H9 (cell line): ENCODE results near the gene DNASE1L2. TPM values are rescaled to one million over a fixed set of nuclear protein-coding genes. Genes with fewer than 3 reads are reported as not detected.
A peak's percentile ranks its signal among the peaks of the same experiment; 100 is the strongest.

ENCODE experiments used
- DNase-seq: peaks from one replicate; pipeline ENCODE4 v3.0.0-alpha.2; 2017
- H2AFZ ChIP-seq: one replicate; pipeline ENCODE4 v1.6.1; 2013; ENCODE audit warnings: mild to moderate bottlenecking, low read length, control low read depth, moderate library complexity
- H2AK5ac ChIP-seq: 2 replicates; pipeline ENCODE4 v1.6.1; 2013; ENCODE audit warnings: low read length, control low read depth, mixed read lengths; ENCODE audit not compliant: insufficient read length
- H2BK120ac ChIP-seq: one replicate; pipeline ENCODE4 v1.6.1; 2013; ENCODE audit warnings: low read depth, mild to moderate bottlenecking, low read length, control low read depth, inconsistent platforms; ENCODE audit not compliant: poor library complexity, severe bottlenecking
- H2BK12ac ChIP-seq: 2 replicates; pipeline ENCODE4 v1.6.1; 2013; ENCODE audit warnings: low read length, control low read depth, mixed read lengths, low read depth; ENCODE audit not compliant: insufficient read length
- H2BK15ac ChIP-seq: 2 replicates; pipeline ENCODE4 v1.6.1; 2013; ENCODE audit warnings: low read depth, low read length, control low read depth
- H2BK20ac ChIP-seq: one replicate; pipeline ENCODE4 v1.6.1; 2013; ENCODE audit warnings: low read depth, mild to moderate bottlenecking, low read length, control low read depth, inconsistent platforms; ENCODE audit not compliant: poor library complexity, severe bottlenecking
- H2BK5ac ChIP-seq: 2 replicates; pipeline ENCODE4 v1.6.1; 2013; ENCODE audit warnings: low read length, control low read depth, mixed read lengths; ENCODE audit not compliant: insufficient read length
- H3K14ac ChIP-seq: 2 replicates; pipeline ENCODE4 v1.6.1; 2013; ENCODE audit warnings: low read length, control low read depth; ENCODE audit not compliant: insufficient read depth
- H3K18ac ChIP-seq: 2 replicates; pipeline ENCODE4 v1.6.1; 2013; ENCODE audit warnings: low read depth, mild to moderate bottlenecking, mixed read lengths, low read length, control low read depth; ENCODE audit not compliant: insufficient read length
- H3K23ac ChIP-seq: 2 replicates; pipeline ENCODE4 v1.6.1; 2013; ENCODE audit warnings: low read length, control low read depth, mixed read lengths, low read depth; ENCODE audit not compliant: insufficient read length
- H3K23me2 ChIP-seq: 2 replicates; pipeline ENCODE4 v1.6.1; 2013; ENCODE audit warnings: low read depth, mild to moderate bottlenecking, mixed read lengths, low read length, control low read depth; ENCODE audit not compliant: insufficient read length, poor library complexity, severe bottlenecking
- H3K27ac ChIP-seq: 2 replicates; pipeline ENCODE4 v1.5.1; 2013; ENCODE audit warnings: low read length, control low read depth, mixed read lengths, low read depth; ENCODE audit not compliant: insufficient read length
- H3K27me3 ChIP-seq: 2 replicates; pipeline ENCODE4 v1.6.1; 2013; ENCODE audit warnings: low read length, control low read depth, inconsistent platforms; ENCODE audit not compliant: insufficient read depth
- H3K4ac ChIP-seq: 2 replicates; pipeline ENCODE4 v1.6.1; 2013; ENCODE audit warnings: low read depth, mild to moderate bottlenecking, control low read depth, inconsistent platforms, low read length, moderate library complexity
- H3K4me1 ChIP-seq: 2 replicates; pipeline ENCODE4 v1.6.1; 2013; ENCODE audit warnings: low read length, control low read depth, inconsistent platforms; ENCODE audit not compliant: insufficient read depth
- H3K4me2 ChIP-seq: 2 replicates; pipeline ENCODE4 v1.6.1; 2013; ENCODE audit warnings: low read length, control low read depth, mixed read lengths; ENCODE audit not compliant: insufficient read length, insufficient read depth
- H3K56ac ChIP-seq: 2 replicates; pipeline ENCODE4 v1.6.1; 2013; ENCODE audit warnings: low read depth, mild to moderate bottlenecking, mixed read lengths, low read length, control low read depth; ENCODE audit not compliant: insufficient read length
- H3K79me1 ChIP-seq: 2 replicates; pipeline ENCODE4 v1.6.1; 2013; ENCODE audit warnings: low read depth, mild to moderate bottlenecking, moderate library complexity, low read length, control low read depth, inconsistent platforms; ENCODE audit not compliant: insufficient read depth, poor library complexity, severe bottlenecking
- H3K79me2 ChIP-seq: 2 replicates; pipeline ENCODE4 v1.6.1; 2013; ENCODE audit warnings: low read length, control low read depth, inconsistent platforms; ENCODE audit not compliant: insufficient read depth
- H3K9ac ChIP-seq: 2 replicates; pipeline ENCODE4 v1.6.1; 2013; ENCODE audit warnings: low read length, control low read depth, mixed read lengths; ENCODE audit not compliant: insufficient read length; ENCODE audit errors: extremely low read depth
- H3K9me3 ChIP-seq: one replicate; pipeline ENCODE4 v1.6.1; 2013; ENCODE audit warnings: low read depth, low read length, inconsistent platforms; ENCODE audit not compliant: control insufficient read depth
- H3T11ph ChIP-seq: one replicate; pipeline ENCODE4 v1.6.1; 2013; ENCODE audit warnings: mild to moderate bottlenecking, low read length, control low read depth, inconsistent platforms
- H4K20me1 ChIP-seq: one replicate; pipeline ENCODE4 v1.6.1; 2013; ENCODE audit not compliant: control insufficient read depth, insufficient read length, insufficient read depth
- H4K5ac ChIP-seq: 2 replicates; pipeline ENCODE4 v1.6.1; 2013; ENCODE audit warnings: low read depth, mild to moderate bottlenecking, mixed read lengths, low read length, control low read depth; ENCODE audit not compliant: insufficient read length
- H4K8ac ChIP-seq: replicated peaks from 2 replicates; pipeline ENCODE4 v1.6.1; 2013; ENCODE audit warnings: low read length, control low read depth, mixed read lengths, low read depth; ENCODE audit not compliant: insufficient read length
- H4K91ac ChIP-seq: 2 replicates; pipeline ENCODE4 v1.6.1; 2013; ENCODE audit warnings: low read depth, mild to moderate bottlenecking, moderate library complexity, mixed read lengths, low read length, control low read depth; ENCODE audit not compliant: insufficient read length
- H3K27ac Mint-ChIP-seq, 3 experiments: 2 replicates in 2 of 3; 3 replicates in 1 of 3; pipeline ENCODE4 v1.8.0; 2020 to 2021; ENCODE audit warnings: mixed read lengths in 3 of 3, mild to moderate bottlenecking in 1 of 3, moderate library complexity in 1 of 3
- H3K27me3 Mint-ChIP-seq: 2 replicates; pipeline ENCODE4 v1.8.0; 2021; ENCODE audit warnings: low read depth, mild to moderate bottlenecking, moderate library complexity, mixed read lengths
- H3K36me3 Mint-ChIP-seq, 3 experiments: 2 replicates in 2 of 3; 3 replicates in 1 of 3; pipeline ENCODE4 v1.8.0; 2020 to 2021; ENCODE audit warnings: low read depth in 3 of 3, mixed read lengths in 3 of 3; ENCODE audit not compliant: insufficient read depth in 1 of 3
- H3K4me1 Mint-ChIP-seq, 2 experiments: 2 replicates each; pipeline ENCODE4 v1.8.0; 2020; ENCODE audit warnings: mixed read lengths in 2 of 2
- H3K4me3 Mint-ChIP-seq, 2 experiments: 2 replicates in 1 of 2; 3 replicates in 1 of 2; pipeline ENCODE4 v1.8.0; 2020 to 2021; ENCODE audit warnings: mild to moderate bottlenecking in 2 of 2, mixed read lengths in 2 of 2, moderate library complexity in 1 of 2
- H3K9me3 Mint-ChIP-seq, 2 experiments: 2 replicates in 1 of 2; 3 replicates in 1 of 2; pipeline ENCODE4 v1.8.0; 2020; ENCODE audit warnings: mild to moderate bottlenecking in 2 of 2, mixed read lengths in 2 of 2, moderate library complexity in 1 of 2
- CTCF ChIP-seq: fragments of 200-600 bp; sonication (generic); conservative IDR thresholded peaks from 3 replicates; pipeline ENCODE4 v1.8.0; 2021; ENCODE audit warnings: antibody characterized with exemption, mild to moderate bottlenecking
- WGBS: extraction: QIAGEN DNeasy Blood & Tissue Kit; methylation state at CpG from one replicate; pipeline ENCODE4 v1.1.7; 2013; ENCODE audit warnings: missing lambda C conversion rate, low lambda C conversion rate, mixed read lengths; ENCODE audit not compliant: insufficient read length; ENCODE audit errors: extremely low coverage; 5-methylcytosine and 5-hydroxymethylcytosine counted together
- total RNA-seq: library from RNA; stranded (reverse); gene quantifications from 2 replicates; pipeline ENCODE4 v1.2.1, GENCODE V29; 2021

DNASE1L2 gene
- total RNA-seq, 1 experiment from 2014 or later: 2.5 TPM

- Mint-ChIP-seq H3K27ac (no peak overlapping the region), H3K27me3 (peaks cover 7% of the 10 kb centered on the region; the same call in 1 of the 2 replicates), H3K9me3 (no peaks in the 10 kb centered on the region), H3K36me3 (peaks cover 0 to 4% (median 3%) of the 10 kb centered on the region in 3 experiments; a peak in 4 of 7 replicates), H3K4me3 (no peak overlapping the region), H3K4me1 (peaks cover 5 to 17% of the 10 kb centered on the region in 2 experiments)
- Histone ChIP-seq H3K4me1 (no peaks in the 10 kb centered on the region), H3K4me2 (no peak overlapping the region), H3T11ph (no peak overlapping the region), H3K14ac (no peak overlapping the region; the same call in 1 of the 2 replicates), H3K9me3 (no peaks in the 10 kb centered on the region), H3K79me2 (no peaks in the 10 kb centered on the region), H3K23me2 (no peaks in the 10 kb centered on the region), H3K27ac (no peak overlapping the region), H3K27me3 (no peaks in the 10 kb centered on the region), H4K91ac (no peak overlapping the region), H3K9ac (no peak overlapping the region), H2BK120ac (no peak overlapping the region), H2BK15ac (no peak overlapping the region), H3K4ac (no peak overlapping the region), H2AFZ (no peak overlapping the region), H2BK20ac (no peak overlapping the region), H4K5ac (no peak overlapping the region), H3K18ac (no peak overlapping the region), H4K20me1 (no peaks in the 10 kb centered on the region), H2BK5ac (no peak overlapping the region), H3K23ac (no peak overlapping the region), H2AK5ac (no peak overlapping the region), H3K79me1 (no peaks in the 10 kb centered on the region), H3K56ac (no peak overlapping the region), H4K8ac (no peak overlapping the region), H2BK12ac (no peak overlapping the region)
- WGBS: no CpG with 5 or more reads among the region's 14 CpGs
- TF ChIP-seq CTCF: peak; percentile 56
- peak; percentile 56 for DNase-seq
Observed at GRCh38 chr16:2278272-2278608, 42.0 kb downstream of the DNASE1L2 start.
